H9 (cell line): ENCODE data around the gene LRRFIP1. TPM values are rescaled to one million over a fixed set of nuclear protein-coding genes. Genes with fewer than 3 reads are reported as not detected.

Experiments used
- DNase-seq: peaks from one replicate; pipeline ENCODE4 v3.0.0-alpha.2; 2017
- H2AFZ ChIP-seq: one replicate; pipeline ENCODE4 v1.6.1; 2013; ENCODE audit warnings: mild to moderate bottlenecking, low read length, control low read depth, moderate library complexity
- H2AK5ac ChIP-seq: 2 replicates; pipeline ENCODE4 v1.6.1; 2013; ENCODE audit warnings: low read length, control low read depth, mixed read lengths; ENCODE audit not compliant: insufficient read length
- H2BK120ac ChIP-seq: one replicate; pipeline ENCODE4 v1.6.1; 2013; ENCODE audit warnings: low read depth, mild to moderate bottlenecking, low read length, control low read depth, inconsistent platforms; ENCODE audit not compliant: poor library complexity, severe bottlenecking
- H2BK12ac ChIP-seq: 2 replicates; pipeline ENCODE4 v1.6.1; 2013; ENCODE audit warnings: low read length, control low read depth, mixed read lengths, low read depth; ENCODE audit not compliant: insufficient read length
- H2BK15ac ChIP-seq: 2 replicates; pipeline ENCODE4 v1.6.1; 2013; ENCODE audit warnings: low read depth, low read length, control low read depth
- H2BK20ac ChIP-seq: one replicate; pipeline ENCODE4 v1.6.1; 2013; ENCODE audit warnings: low read depth, mild to moderate bottlenecking, low read length, control low read depth, inconsistent platforms; ENCODE audit not compliant: poor library complexity, severe bottlenecking
- H2BK5ac ChIP-seq: 2 replicates; pipeline ENCODE4 v1.6.1; 2013; ENCODE audit warnings: low read length, control low read depth, mixed read lengths; ENCODE audit not compliant: insufficient read length
- H3K14ac ChIP-seq: 2 replicates; pipeline ENCODE4 v1.6.1; 2013; ENCODE audit warnings: low read length, control low read depth; ENCODE audit not compliant: insufficient read depth
- H3K18ac ChIP-seq: 2 replicates; pipeline ENCODE4 v1.6.1; 2013; ENCODE audit warnings: low read depth, mild to moderate bottlenecking, mixed read lengths, low read length, control low read depth; ENCODE audit not compliant: insufficient read length
- H3K23ac ChIP-seq: 2 replicates; pipeline ENCODE4 v1.6.1; 2013; ENCODE audit warnings: low read length, control low read depth, mixed read lengths, low read depth; ENCODE audit not compliant: insufficient read length
- H3K23me2 ChIP-seq: 2 replicates; pipeline ENCODE4 v1.6.1; 2013; ENCODE audit warnings: low read depth, mild to moderate bottlenecking, mixed read lengths, low read length, control low read depth; ENCODE audit not compliant: insufficient read length, poor library complexity, severe bottlenecking
- H3K27ac ChIP-seq: 2 replicates; pipeline ENCODE4 v1.5.1; 2013; ENCODE audit warnings: low read length, control low read depth, mixed read lengths, low read depth; ENCODE audit not compliant: insufficient read length
- H3K27me3 ChIP-seq: 2 replicates; pipeline ENCODE4 v1.6.1; 2013; ENCODE audit warnings: low read length, control low read depth, inconsistent platforms; ENCODE audit not compliant: insufficient read depth
- H3K4ac ChIP-seq: 2 replicates; pipeline ENCODE4 v1.6.1; 2013; ENCODE audit warnings: low read depth, mild to moderate bottlenecking, control low read depth, inconsistent platforms, low read length, moderate library complexity
- H3K4me1 ChIP-seq: 2 replicates; pipeline ENCODE4 v1.6.1; 2013; ENCODE audit warnings: low read length, control low read depth, inconsistent platforms; ENCODE audit not compliant: insufficient read depth
- H3K4me2 ChIP-seq: 2 replicates; pipeline ENCODE4 v1.6.1; 2013; ENCODE audit warnings: low read length, control low read depth, mixed read lengths; ENCODE audit not compliant: insufficient read length, insufficient read depth
- H3K56ac ChIP-seq: 2 replicates; pipeline ENCODE4 v1.6.1; 2013; ENCODE audit warnings: low read depth, mild to moderate bottlenecking, mixed read lengths, low read length, control low read depth; ENCODE audit not compliant: insufficient read length
- H3K79me1 ChIP-seq: 2 replicates; pipeline ENCODE4 v1.6.1; 2013; ENCODE audit warnings: low read depth, mild to moderate bottlenecking, moderate library complexity, low read length, control low read depth, inconsistent platforms; ENCODE audit not compliant: insufficient read depth, poor library complexity, severe bottlenecking
- H3K79me2 ChIP-seq: 2 replicates; pipeline ENCODE4 v1.6.1; 2013; ENCODE audit warnings: low read length, control low read depth, inconsistent platforms; ENCODE audit not compliant: insufficient read depth
- H3K9ac ChIP-seq: 2 replicates; pipeline ENCODE4 v1.6.1; 2013; ENCODE audit warnings: low read length, control low read depth, mixed read lengths; ENCODE audit not compliant: insufficient read length; ENCODE audit errors: extremely low read depth
- H3K9me3 ChIP-seq: one replicate; pipeline ENCODE4 v1.6.1; 2013; ENCODE audit warnings: low read depth, low read length, inconsistent platforms; ENCODE audit not compliant: control insufficient read depth
- H3T11ph ChIP-seq: one replicate; pipeline ENCODE4 v1.6.1; 2013; ENCODE audit warnings: mild to moderate bottlenecking, low read length, control low read depth, inconsistent platforms
- H4K20me1 ChIP-seq: one replicate; pipeline ENCODE4 v1.6.1; 2013; ENCODE audit not compliant: control insufficient read depth, insufficient read length, insufficient read depth
- H4K5ac ChIP-seq: 2 replicates; pipeline ENCODE4 v1.6.1; 2013; ENCODE audit warnings: low read depth, mild to moderate bottlenecking, mixed read lengths, low read length, control low read depth; ENCODE audit not compliant: insufficient read length
- H4K8ac ChIP-seq: replicated peaks from 2 replicates; pipeline ENCODE4 v1.6.1; 2013; ENCODE audit warnings: low read length, control low read depth, mixed read lengths, low read depth; ENCODE audit not compliant: insufficient read length
- H4K91ac ChIP-seq: 2 replicates; pipeline ENCODE4 v1.6.1; 2013; ENCODE audit warnings: low read depth, mild to moderate bottlenecking, moderate library complexity, mixed read lengths, low read length, control low read depth; ENCODE audit not compliant: insufficient read length
- H3K27ac Mint-ChIP-seq, 3 experiments: 2 replicates in 2 of 3; 3 replicates in 1 of 3; pipeline ENCODE4 v1.8.0; 2020 to 2021; ENCODE audit warnings: mixed read lengths in 3 of 3, mild to moderate bottlenecking in 1 of 3, moderate library complexity in 1 of 3
- H3K27me3 Mint-ChIP-seq: 2 replicates; pipeline ENCODE4 v1.8.0; 2021; ENCODE audit warnings: low read depth, mild to moderate bottlenecking, moderate library complexity, mixed read lengths
- H3K36me3 Mint-ChIP-seq, 3 experiments: 2 replicates in 2 of 3; 3 replicates in 1 of 3; pipeline ENCODE4 v1.8.0; 2020 to 2021; ENCODE audit warnings: low read depth in 3 of 3, mixed read lengths in 3 of 3; ENCODE audit not compliant: insufficient read depth in 1 of 3
- H3K4me1 Mint-ChIP-seq, 2 experiments: 2 replicates each; pipeline ENCODE4 v1.8.0; 2020; ENCODE audit warnings: mixed read lengths in 2 of 2
- H3K4me3 Mint-ChIP-seq, 2 experiments: 2 replicates in 1 of 2; 3 replicates in 1 of 2; pipeline ENCODE4 v1.8.0; 2020 to 2021; ENCODE audit warnings: mild to moderate bottlenecking in 2 of 2, mixed read lengths in 2 of 2, moderate library complexity in 1 of 2
- H3K9me3 Mint-ChIP-seq, 2 experiments: 2 replicates in 1 of 2; 3 replicates in 1 of 2; pipeline ENCODE4 v1.8.0; 2020; ENCODE audit warnings: mild to moderate bottlenecking in 2 of 2, mixed read lengths in 2 of 2, moderate library complexity in 1 of 2
- CTCF ChIP-seq: fragments of 200-600 bp; sonication (generic); conservative IDR thresholded peaks from 3 replicates; pipeline ENCODE4 v1.8.0; 2021; ENCODE audit warnings: antibody characterized with exemption, mild to moderate bottlenecking
- WGBS: extraction: QIAGEN DNeasy Blood & Tissue Kit; methylation state at CpG from one replicate; pipeline ENCODE4 v1.1.7; 2013; ENCODE audit warnings: missing lambda C conversion rate, low lambda C conversion rate, mixed read lengths; ENCODE audit not compliant: insufficient read length; ENCODE audit errors: extremely low coverage; 5-methylcytosine and 5-hydroxymethylcytosine counted together
- total RNA-seq: library from RNA; stranded (reverse); gene quantifications from 2 replicates; pipeline ENCODE4 v1.2.1, GENCODE V29; 2021

LRRFIP1 gene
- total RNA-seq, 1 experiment from 2014 or later, result 38.5 TPM

GRCh38 chr2:237643582-237644380 is 16.4 kb downstream of the LRRFIP1 start:
- WGBS, result no CpG with 5 or more reads among the region's 14 CpGs
- Histone ChIP-seq H2AFZ (no peak overlapping the region), H2BK5ac (no peak overlapping the region), H3K79me1 (peaks cover 2% of the 10 kb centered on the region), H4K20me1 (no peaks in the 10 kb centered on the region), H2BK12ac (no peak overlapping the region), H3K4me1 (no peaks in the 10 kb centered on the region), H2BK120ac (no peak overlapping the region), H3K9ac (no peak overlapping the region), H3K4ac (no peak overlapping the region), H2BK20ac (no peak overlapping the region), H3K27ac (no peak overlapping the region), H3K27me3 (no peaks in the 10 kb centered on the region), H3K9me3 (no peaks in the 10 kb centered on the region), H3K23me2 (no peaks in the 10 kb centered on the region), H2BK15ac (no peak overlapping the region), H3K4me2 (no peak overlapping the region), H2AK5ac (no peak overlapping the region), H4K5ac (no peak overlapping the region), H4K91ac (no peak overlapping the region), H3K14ac (no peak overlapping the region; the same call in 1 of the 2 replicates), H3K23ac (no peak overlapping the region), H4K8ac (no peak overlapping the region), H3T11ph (no peak overlapping the region), H3K56ac (no peak overlapping the region), H3K79me2 (peaks cover 1% of the 10 kb centered on the region; the same call in 1 of the 2 replicates), H3K18ac (no peak overlapping the region)
- H3K9me3 Mint-ChIP-seq, result peaks cover 0 to 3% of the 10 kb centered on the region in 2 experiments; a peak in 1 of 5 replicates
- peak overlapping the region in 2 of 3 experiments; percentile 25 to 37; a peak in 2 of 7 replicates for H3K27ac Mint-ChIP-seq
- DNase-seq, result no peak
- H3K27me3 Mint-ChIP-seq, result no peaks in the 10 kb centered on the region; the same call in 1 of the 2 replicates
- no peak for TF ChIP-seq CTCF
- no peak overlapping the region for H3K4me3 Mint-ChIP-seq
- H3K36me3 Mint-ChIP-seq, result peaks cover 8 to 15% (median 11%) of the 10 kb centered on the region in 3 experiments
- H3K4me1 Mint-ChIP-seq, result peaks cover 0 to 4% of the 10 kb centered on the region in 2 experiments; a peak in 1 of 4 replicates
